Calu3 (cell line): ENCODE measurements around the gene TP53TG5. TPM values are rescaled to one million over a fixed set of nuclear protein-coding genes. Genes with fewer than 3 reads are reported as not detected.

Experiments used
- BruUV-seq: library from RNA; stranded (reverse); fragments of 400-500 nt; replicated peaks from 2 replicates; lab custom pipeline; 2021; lab: Mats Ljungman, UMichigan
- CTCF ChIA-PET: fragments of 300-600 bp; sonication (Branson Sonifier 250); formaldehyde crosslinking; loops from one replicate; lab custom pipeline; 2022; ENCODE audit warnings: antibody characterized with exemption; lab: Charles Lee
- DNase-seq: peaks from one replicate; pipeline ENCODE4 v3.0.0; 2022
- H3K27ac Mint-ChIP-seq: one replicate; pipeline ENCODE4 v1.8.0; 2022; ENCODE audit warnings: mixed read lengths; ENCODE audit not compliant: unreplicated experiment
- H3K27me3 Mint-ChIP-seq: one replicate; pipeline ENCODE4 v1.8.0; 2022; ENCODE audit warnings: mixed read lengths; ENCODE audit not compliant: unreplicated experiment
- H3K36me3 Mint-ChIP-seq: one replicate; pipeline ENCODE4 v1.8.0; 2022; ENCODE audit warnings: mild to moderate bottlenecking, moderate library complexity, mixed read lengths; ENCODE audit not compliant: insufficient read depth, unreplicated experiment
- H3K4me1 Mint-ChIP-seq: one replicate; pipeline ENCODE4 v1.8.0; 2022; ENCODE audit warnings: mild to moderate bottlenecking, low read depth, mixed read lengths; ENCODE audit not compliant: unreplicated experiment
- H3K4me3 Mint-ChIP-seq: one replicate; pipeline ENCODE4 v1.8.0; 2022; ENCODE audit warnings: mild to moderate bottlenecking, low read depth, moderate library complexity, mixed read lengths; ENCODE audit not compliant: unreplicated experiment
- H3K9me3 Mint-ChIP-seq: one replicate; pipeline ENCODE4 v1.8.0; 2022; ENCODE audit warnings: low read depth, mixed read lengths; ENCODE audit not compliant: unreplicated experiment
- intact Hi-C: fragments of 100-400 bp; cut with micrococcal nuclease; formaldehyde crosslinking; loops from one replicate; pipeline ENCODE4 v1.10.0; 2022; ENCODE audit not compliant: unreplicated experiment
- total RNA-seq: library from RNA; stranded (reverse); gene quantifications from 2 replicates; pipeline ENCODE4 v1.2.3, GENCODE V29; 2022
- TF ChIP-seq, protein P1 (sequence below): fragments of 200-600 bp; IDR thresholded peaks from one replicate; pipeline ENCODE4 v1.8.0; 2022; ENCODE audit warnings: antibody characterized with exemption; ENCODE audit not compliant: unreplicated experiment

Gene TP53TG5
- total RNA-seq, 1 experiment from 2014 or later = 0.52 TPM

- TF ChIP-seq, protein P1, sequence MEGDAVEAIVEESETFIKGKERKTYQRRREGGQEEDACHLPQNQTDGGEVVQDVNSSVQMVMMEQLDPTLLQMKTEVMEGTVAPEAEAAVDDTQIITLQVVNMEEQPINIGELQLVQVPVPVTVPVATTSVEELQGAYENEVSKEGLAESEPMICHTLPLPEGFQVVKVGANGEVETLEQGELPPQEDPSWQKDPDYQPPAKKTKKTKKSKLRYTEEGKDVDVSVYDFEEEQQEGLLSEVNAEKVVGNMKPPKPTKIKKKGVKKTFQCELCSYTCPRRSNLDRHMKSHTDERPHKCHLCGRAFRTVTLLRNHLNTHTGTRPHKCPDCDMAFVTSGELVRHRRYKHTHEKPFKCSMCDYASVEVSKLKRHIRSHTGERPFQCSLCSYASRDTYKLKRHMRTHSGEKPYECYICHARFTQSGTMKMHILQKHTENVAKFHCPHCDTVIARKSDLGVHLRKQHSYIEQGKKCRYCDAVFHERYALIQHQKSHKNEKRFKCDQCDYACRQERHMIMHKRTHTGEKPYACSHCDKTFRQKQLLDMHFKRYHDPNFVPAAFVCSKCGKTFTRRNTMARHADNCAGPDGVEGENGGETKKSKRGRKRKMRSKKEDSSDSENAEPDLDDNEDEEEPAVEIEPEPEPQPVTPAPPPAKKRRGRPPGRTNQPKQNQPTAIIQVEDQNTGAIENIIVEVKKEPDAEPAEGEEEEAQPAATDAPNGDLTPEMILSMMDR = no peak
- Mint-ChIP-seq H3K36me3 (no peaks in the 10 kb centered on the region), H3K9me3 (peaks cover 3% of the 10 kb centered on the region), H3K4me3 (no peak overlapping the region), H3K27me3 (no peaks in the 10 kb centered on the region), H3K4me1 (no peaks in the 10 kb centered on the region), H3K27ac (no peak overlapping the region)
- intact Hi-C loops = no loop called here
- no TSS peak for BruUV-seq
- no peak for DNase-seq
- CTCF ChIA-PET = interaction anchor here (0.6 to 0.7 kb wide), 2 partner anchors 12 to 82 kb away, joined by 3 to 4 read pairs; no protein-coding TSS in a partner anchor
Measured at GRCh38 chr20:45394221-45395113, 16.3 kb upstream of the TP53TG5 start.

DNA sequence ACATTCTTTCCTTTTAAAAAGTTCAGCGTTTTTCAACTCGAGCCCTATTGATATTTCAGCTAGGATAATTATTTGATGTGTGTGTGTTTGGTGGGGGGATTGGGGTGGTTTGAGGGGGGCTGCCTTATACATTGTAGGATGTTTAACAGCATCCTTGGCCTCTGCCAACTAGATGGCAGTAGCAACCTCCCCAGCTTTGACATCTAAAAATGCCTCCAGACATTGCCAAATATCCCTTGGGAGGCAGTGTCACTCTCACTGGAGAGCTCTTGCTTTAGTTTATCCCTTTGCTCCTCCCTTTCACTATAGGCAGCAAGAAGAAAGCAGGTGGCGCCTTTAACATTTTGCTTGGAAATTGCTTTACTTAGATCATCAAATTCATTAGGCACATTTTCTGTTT is 14.6 kb upstream of the TP53TG5 start:
- TF ChIP-seq, protein P1 = no peak
- no peak for DNase-seq
- Mint-ChIP-seq H3K36me3 (no peaks in the 10 kb centered on the region), H3K4me3 (no peak overlapping the region), H3K27ac (no peak overlapping the region), H3K27me3 (no peaks in the 10 kb centered on the region), H3K4me1 (no peaks in the 10 kb centered on the region), H3K9me3 (no peaks in the 10 kb centered on the region)
- BruUV-seq = no TSS peak
- CTCF ChIA-PET = interaction anchor here (0.6 to 1.3 kb wide), 9 partner anchors 12 to 500 kb away, joined by 3 to 9 read pairs (median 4); no protein-coding TSS in a partner anchor
- intact Hi-C loops = no loop called here

DNA sequence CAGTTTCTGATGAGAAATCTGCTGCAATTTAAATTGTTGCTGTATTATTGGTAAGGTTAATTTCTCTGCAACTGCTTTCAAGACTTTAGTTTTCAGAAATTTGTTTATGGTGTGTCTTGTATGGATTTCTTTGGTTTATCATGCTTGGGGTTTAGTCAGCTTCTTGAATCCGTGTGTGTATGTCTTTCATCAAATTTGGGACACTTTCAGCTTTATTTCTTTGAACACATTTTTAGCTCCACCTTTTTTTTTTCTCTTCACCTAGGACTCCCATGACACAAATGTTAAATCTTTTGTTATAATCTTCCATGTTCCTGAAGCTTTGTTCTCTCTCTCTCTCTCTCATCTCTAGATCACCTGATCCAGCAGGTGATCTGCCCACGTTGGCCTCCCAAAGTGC is 13.4 kb upstream of the TP53TG5 start:
- no peak overlapping the region for H3K27ac Mint-ChIP-seq
- H3K9me3 Mint-ChIP-seq = no peaks in the 10 kb centered on the region
- intact Hi-C loops = no loop called here
- BruUV-seq = no TSS peak
- CTCF ChIA-PET = interaction anchor here (1.3 kb wide), 1 partner anchor 18 kb away, joined by 4 read pairs; no protein-coding TSS in a partner anchor
- H3K4me3 Mint-ChIP-seq = no peak overlapping the region
- no peaks in the 10 kb centered on the region for H3K27me3 Mint-ChIP-seq
- no peaks in the 10 kb centered on the region for H3K36me3 Mint-ChIP-seq
- TF ChIP-seq, protein P1 = no peak
- no peak for DNase-seq
- H3K4me1 Mint-ChIP-seq = no peaks in the 10 kb centered on the region

DNA sequence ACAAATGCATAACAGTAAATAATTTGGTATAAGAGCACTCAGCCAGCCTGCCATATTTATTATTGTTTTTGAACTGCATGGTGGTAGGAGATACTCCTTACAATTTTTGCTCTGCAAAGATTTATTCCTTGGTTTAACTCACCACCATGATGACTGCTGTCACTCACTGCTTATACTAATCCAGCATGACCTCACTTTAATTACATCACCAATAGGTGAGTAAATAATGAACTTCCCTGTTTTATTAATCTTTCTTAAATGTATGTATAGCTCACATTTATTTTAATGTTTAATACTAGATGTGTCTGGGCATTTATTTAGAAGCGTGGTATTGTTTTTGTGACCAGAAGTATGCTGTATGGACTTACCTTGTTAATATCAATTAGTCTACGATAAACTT is 12.8 kb upstream of the TP53TG5 start:
- no peaks in the 10 kb centered on the region for H3K9me3 Mint-ChIP-seq
- H3K27ac Mint-ChIP-seq = no peak overlapping the region
- BruUV-seq = no TSS peak
- CTCF ChIA-PET = interaction anchor here (1.3 kb wide), 1 partner anchor 17 kb away, joined by 4 read pairs; no protein-coding TSS in a partner anchor
- no peaks in the 10 kb centered on the region for H3K36me3 Mint-ChIP-seq
- H3K4me1 Mint-ChIP-seq = no peaks in the 10 kb centered on the region
- intact Hi-C loops = no loop called here
- DNase-seq = no peak
- TF ChIP-seq, protein P1 = no peak
- no peaks in the 10 kb centered on the region for H3K27me3 Mint-ChIP-seq
- no peak overlapping the region for H3K4me3 Mint-ChIP-seq
